Ishikawa (cell line): Measurements from ENCODE around the gene PRPF19.

Experiments
- TAF1 ChIP-seq: IDR thresholded peaks from 2 replicates; pipeline ENCODE4 v1.6.1; 2012; ENCODE audit warnings: low read depth, mild to moderate bottlenecking
- TCF12 ChIP-seq: IDR thresholded peaks from 2 replicates; pipeline ENCODE4 v1.6.1; 2012; ENCODE audit warnings: low read depth
- YY1 ChIP-seq: IDR thresholded peaks from 2 replicates; pipeline ENCODE4 v1.6.1; 2012; ENCODE audit warnings: low read depth

DNA sequence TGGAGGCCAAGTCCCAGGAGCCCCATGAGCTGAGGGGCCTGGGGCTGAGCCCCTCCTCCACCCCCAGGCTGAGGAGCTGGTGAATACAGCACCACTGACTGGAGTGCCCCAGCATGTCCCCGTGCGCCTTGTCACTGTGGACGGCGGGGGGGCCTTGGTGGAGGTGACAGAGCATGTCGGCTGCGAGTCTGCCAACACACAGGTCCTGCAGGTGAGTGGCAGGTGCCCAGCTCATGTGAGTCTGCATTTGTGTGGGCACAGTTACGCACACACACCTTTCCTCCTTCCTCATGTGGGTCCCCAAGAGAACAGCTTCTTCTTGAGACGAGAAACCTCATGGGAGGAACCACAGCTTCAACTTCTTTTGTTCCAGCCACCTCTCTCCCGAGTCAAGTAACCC, 25.5 kb upstream of the PRPF19 start:
- TF ChIP-seq TAF1, result no peak
- TF ChIP-seq TCF12, result no peak
- TF ChIP-seq YY1, result no peak
